ENCODE measurements around the gene C1orf53.

C1orf53 gene

DNA sequence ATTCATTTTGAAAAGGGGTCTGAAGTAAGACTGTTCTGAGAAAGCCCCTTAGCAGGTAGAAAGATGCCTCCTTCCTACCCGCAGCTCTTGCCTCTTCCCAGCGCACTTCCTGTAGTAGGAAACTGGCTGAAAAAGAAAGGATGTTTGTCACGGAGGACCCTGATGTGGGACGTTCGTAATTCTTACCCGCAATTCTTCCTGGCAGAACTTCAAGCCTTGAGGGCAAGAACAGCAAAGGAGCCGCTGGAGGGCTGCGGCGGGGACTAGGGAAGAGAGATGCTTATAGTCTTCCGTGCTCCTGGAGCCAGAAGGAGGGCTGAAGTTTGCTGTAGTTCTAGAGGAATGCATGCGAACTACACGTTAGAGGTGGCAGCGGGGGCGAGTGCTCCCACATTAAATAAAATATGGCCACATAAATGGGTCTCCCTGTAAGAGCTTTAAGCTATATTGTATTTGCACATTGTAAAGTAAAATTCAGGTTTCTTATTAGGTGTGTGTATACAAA is 6.3 kb downstream of the C1orf53 start:
- no peak for DNase-seq

DNA sequence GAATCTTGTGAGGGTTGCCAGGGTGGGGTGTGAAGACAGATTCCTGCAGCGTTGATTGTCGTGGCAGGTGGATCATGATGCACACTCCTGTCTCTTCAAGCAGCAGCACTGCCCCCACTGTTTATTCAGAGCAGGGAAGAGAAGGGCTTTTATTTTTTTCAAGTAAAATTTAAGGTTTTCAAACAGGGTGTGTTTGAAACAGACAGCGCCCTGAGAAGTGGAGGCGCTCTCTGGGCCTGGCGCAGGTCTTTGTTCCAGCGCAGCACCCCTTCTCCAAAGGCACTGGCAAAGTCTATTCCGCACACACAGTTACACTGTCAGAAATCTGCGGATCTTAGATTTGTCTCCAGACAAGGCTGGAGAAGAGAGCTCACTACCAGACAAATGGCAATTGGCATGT is 7.0 kb downstream of the C1orf53 start:
- no peak for DNase-seq

DNA sequence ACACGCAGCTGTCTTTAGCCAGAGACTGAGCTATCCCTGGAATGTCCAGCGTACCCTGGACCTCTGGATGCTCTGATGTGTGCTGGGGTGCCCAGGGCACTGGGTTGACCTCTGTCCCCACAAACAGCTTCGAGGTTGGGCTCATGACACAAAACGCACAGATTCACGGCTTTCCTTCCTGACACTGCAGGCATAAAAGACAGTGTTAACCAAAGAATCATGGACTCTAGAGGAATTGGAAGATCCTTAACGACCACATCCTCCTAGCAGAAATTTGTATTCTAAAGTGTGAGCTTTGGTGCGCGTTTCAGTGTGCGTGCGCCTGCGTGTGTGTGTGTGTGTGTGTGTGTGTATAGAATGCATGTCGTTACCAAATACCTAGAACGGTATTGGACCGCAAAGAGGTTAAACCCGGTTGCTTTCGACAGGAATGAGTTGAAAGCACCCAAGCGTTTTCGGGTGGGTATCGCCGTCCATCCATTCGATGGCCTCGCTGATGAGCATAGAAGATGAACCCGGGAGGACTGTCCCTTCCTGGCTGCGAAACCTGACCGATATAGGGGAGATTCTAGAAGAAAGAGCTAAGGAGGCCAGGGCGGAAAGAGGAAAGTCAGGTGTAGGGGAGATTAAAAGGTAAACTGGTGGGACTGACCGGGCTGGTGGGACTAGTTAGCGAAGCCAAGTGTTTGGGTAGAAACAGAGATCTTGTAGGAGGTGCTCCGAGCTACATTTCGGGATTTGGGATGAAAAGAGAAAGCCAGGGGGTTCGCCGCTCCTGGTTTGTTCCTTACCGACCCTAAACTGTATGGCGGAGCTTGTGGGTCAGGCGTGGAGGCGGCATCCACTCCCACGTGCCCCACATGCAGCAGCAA is 7.9 kb downstream of the C1orf53 start:
- no peak for DNase-seq

GRCh38 chr1:197911111-197911856 is 8.9 kb downstream of the C1orf53 start:
- no peak for DNase-seq

DNA sequence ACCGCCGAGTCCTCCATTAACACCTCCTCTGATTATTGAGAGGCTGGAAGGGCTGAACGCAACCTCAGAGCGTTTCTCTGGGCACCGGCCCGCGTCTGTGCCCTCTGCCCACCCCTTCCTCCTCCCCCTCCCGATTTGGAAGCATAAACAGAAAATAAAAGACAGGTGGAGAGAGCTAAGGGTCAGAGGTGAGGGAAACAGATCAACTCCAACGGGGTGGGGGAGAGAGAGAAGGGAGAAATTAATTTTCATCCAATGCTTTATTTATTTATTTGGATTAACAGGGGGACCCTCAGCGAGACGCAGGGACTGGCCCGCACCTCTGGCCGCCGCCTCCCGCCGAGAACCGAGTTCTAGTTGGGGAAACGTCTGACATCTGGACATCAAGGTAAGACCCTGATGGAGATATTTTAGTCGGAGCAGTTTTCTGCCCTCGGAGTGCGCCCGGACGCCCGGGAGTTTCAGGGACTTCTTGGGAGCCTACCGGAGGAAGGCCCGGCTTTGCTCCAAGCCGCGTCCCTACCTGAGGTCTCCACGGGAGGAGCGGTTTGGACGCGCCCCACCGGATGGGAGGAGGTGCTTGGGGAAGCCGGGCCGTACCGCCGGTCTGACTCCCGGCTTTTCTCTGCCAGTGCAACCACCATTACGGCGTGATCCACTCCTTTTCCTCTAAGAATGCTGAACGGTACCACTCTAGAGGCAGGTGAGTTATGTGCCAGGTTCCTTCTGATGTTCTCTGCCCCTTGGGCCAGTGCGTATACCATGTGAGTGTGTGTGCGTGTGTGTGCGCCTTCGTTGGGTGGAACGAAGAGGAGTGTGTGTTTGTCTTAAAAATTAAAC is 9.6 kb downstream of the C1orf53 start:
- no peak for DNase-seq

GRCh38 chr1:197912739-197913494 is 10.5 kb downstream of the C1orf53 start:
- DNase-seq, result no peak

DNA sequence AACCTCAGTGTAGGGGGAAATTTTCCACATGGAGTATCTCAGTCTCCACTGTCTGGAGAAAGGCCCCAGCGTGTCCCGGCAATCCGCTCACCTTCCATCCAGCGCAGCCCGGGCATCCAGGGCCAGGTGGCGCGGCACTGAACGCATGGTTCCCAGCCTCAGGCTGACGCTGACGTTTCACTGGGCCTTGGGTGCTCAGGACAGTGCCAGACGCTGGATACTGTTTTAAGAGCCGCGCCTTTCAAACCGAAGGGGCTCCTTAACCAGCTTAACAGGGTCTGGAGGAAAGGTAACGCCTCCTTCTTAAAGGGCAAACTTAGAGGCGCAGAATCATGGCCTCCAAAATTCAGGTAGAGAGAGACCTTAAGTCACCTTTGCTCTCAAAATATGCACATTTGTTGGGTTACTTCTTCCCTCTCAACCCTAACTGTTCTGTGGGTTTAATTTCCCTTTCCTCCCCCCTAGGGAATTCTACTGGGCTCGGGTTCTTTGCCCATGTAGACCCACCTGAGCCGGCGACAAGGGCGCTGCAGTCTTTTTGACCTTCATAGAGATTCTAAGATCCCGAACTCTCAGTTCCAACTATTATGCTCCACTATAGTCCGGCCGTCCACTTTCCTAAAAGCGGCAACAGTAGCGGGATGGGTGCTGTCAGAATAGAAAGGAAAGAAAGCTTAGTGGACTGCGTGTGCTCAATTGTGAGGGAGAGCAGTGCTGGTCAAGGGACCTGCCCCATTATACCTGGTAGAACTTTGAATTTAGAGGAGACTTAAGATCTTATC is 11.3 kb downstream of the C1orf53 start:
- DNase-seq, result no peak

DNA sequence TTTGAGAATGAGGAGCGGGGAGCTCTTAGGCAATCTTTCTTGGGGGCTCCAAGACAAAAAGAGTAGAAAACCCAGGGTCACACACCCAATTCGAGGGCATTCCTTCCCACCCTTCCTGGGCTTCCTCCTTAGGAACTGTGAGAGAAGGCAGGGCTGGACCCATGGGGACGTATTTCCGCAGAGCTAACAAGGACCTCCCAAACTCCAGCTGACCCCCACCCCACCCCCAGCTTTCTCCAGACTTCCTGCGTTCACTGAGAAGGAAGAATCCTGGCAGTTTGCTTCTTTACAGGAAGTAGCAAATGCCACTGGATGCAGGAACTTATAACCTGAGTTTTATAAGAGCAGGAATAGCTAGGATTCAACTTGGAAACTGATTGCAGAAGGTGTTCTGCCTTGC is 12.1 kb downstream of the C1orf53 start:
- DNase-seq, result no peak

DNA sequence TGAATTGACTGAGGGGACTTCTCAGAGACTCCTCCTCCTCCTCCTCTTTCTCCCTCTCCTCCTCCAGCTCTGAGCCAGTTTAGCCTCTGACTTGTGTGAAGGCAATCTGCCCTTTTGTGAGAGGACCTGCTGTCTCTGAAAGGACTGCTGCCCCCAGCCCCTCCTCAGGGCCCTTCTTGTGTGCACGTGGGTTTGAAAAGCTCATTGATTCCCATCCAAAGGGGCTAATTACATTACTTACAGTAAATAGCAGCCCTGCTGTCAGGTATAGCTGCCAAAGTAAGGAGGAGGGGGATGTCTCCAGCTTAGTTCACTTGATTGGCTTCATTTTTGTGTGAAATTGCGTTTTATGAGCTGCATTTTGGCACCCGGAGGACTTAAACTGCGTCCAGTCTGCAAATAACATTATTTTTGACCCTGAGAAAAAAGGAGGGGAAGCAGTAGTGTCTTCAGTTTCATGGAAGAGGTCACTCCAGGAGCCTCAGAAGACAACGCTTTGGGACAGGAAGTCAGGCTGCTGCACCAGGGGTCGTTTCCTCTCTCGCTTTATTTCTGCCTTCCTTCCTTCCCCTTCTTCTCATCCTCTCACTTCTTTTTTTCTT is 12.9 kb downstream of the C1orf53 start:
- DNase-seq, result no peak

GRCh38 chr1:197915862-197916499 is 13.6 kb downstream of the C1orf53 start:
- no peak for DNase-seq

DNA sequence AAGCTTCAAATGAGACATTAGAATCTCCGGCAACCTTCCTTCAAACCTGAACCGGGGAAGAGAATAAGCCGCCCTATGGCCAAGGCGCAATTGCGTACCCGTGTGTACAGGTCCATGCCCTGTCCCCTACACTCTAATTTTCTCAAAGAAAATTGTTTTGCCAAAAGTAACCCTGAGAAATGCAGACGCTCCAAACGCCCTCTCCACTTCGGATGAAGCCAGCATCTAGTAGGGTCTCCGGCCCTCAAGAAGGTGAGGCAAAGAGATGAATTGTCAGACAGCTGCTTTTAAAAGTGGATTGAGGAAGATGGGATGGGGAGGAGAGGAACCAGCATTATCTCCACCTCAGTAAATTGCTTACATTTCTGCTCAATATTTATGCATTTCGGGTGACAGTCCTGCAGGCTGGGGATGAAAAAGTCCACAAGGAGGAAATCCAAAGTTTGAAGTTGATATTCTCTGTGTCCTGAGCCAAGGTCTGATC is 14.1 kb downstream of the C1orf53 start:
- DNase-seq, result no peak

GRCh38 chr1:197917805-197918651 is 15.6 kb downstream of the C1orf53 start:
- DNase-seq, result no peak

- no peak for DNase-seq
These were observed 16.4 kb downstream of the C1orf53 start for GRCh38 chr1:197918807-197919345.

DNA sequence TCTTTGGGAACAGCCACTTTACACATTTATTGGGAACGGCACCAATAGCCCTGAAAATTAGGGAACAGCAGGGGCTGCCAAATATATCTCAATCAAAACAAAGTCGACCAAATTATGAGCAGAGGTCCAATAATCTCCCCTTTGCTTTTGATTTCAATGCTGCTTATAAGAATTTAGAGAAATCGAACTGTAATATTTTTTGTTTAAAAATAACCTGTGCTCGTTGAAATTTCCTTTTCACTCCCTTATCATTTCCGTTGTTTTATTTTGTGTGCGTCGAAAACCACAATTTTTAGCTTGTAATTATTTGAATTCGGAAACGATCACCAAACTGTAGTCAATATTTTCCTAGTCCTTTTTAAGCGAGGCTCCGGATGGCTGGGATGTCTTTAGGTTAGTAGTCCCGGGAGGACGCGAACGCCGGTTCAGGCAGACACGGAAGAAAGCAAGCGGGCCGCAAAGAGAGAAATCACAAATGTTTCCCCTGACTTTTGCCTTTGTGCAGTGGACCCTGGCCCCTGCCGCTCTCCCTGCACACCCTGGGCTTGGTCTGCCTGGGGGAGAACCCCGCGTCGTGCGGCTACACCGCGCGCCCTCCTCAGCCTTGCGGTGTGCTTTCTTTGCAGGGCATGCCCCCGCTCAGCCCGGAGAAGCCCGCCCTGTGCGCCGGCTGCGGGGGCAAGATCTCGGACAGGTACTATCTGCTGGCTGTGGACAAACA is 17.1 kb downstream of the C1orf53 start:
- DNase-seq, result no peak

DNA sequence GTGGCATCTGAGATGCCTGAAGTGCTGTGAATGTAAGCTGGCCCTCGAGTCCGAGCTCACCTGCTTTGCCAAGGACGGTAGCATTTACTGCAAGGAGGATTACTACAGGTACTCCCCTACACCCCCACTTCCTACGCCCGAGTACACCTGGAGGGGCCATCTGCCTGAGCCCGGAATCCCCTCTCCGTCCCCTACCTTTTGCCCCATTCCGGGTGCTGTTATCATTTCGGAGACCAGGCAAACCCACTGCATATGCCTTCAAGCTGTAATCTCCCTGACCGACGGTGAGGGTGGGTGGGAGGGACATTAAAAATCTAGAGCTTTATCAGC is 17.6 kb downstream of the C1orf53 start:
- no peak for DNase-seq

- DNase-seq, result no peak
These were observed 18.1 kb downstream of the C1orf53 start for GRCh38 chr1:197920414-197921117.

DNA sequence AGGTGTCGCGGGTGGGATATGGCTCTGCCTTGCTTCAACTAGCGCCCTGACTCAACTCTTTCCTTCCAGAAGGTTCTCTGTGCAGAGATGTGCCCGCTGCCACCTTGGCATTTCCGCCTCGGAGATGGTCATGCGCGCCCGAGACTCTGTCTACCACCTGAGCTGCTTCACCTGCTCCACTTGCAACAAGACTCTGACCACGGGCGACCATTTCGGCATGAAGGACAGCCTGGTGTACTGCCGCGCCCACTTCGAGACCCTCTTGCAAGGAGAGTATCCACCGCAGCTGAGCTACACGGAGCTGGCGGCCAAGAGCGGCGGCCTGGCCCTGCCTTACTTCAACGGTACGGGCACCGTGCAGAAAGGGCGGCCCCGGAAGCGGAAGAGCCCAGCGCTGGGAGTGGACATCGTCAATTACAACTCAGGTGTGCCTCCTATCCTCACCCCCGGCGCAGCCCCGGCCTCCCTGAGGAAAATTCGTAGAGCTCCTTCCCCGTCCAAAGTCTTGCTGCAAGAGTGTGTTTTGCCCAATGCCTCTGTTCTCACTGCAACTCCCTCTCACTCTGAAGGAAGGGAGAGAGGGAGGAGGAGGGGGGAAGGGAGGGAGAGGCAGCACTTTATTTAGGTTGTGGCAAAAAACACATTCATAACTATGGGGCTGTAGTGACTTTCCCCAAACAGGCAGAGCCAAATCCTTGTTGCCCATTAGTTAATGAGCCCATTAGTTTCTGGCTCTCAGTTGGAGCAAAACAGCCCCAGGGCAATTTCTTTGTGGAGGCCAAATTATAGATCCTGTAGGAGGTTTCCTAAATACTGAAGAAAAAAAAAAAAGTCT is 19.0 kb downstream of the C1orf53 start:
- DNase-seq, result no peak

Measured in KG1 (cell line).